HL-60/S4 (cell line): ENCODE results near the gene ENTPD7.
"Not testable (repeated sequence)": the region's sequence is repeated elsewhere in the genome, so short reads cannot be mapped to it uniquely, and the experiment has no call there.

Experiments used
- in situ Hi-C: fragments of 300-500 bp; cut with MboI; formaldehyde crosslinking; loops from 2 replicates; pipeline ENCODE4 v1.14.3; 2022; ENCODE audit warnings: low sequenced_read_pairs

ENTPD7 gene

GRCh38 chr10:99742254-99742653 lies 82.9 kb downstream of the ENTPD7 start:
- in situ Hi-C loops, result no loop called here

GRCh38 chr10:99742701-99743100 lies 83.4 kb downstream of the ENTPD7 start:
- in situ Hi-C loops, result no loop called here

GRCh38 chr10:99743841-99744240 lies 84.5 kb downstream of the ENTPD7 start:
- in situ Hi-C loops, result no loop called here

GRCh38 chr10:99746166-99746565 lies 86.9 kb downstream of the ENTPD7 start:
- in situ Hi-C loops, result not testable (repeated sequence)

- in situ Hi-C loops, result no loop called here
These were observed 89.6 kb downstream of the ENTPD7 start for GRCh38 chr10:99748823-99749451.

- in situ Hi-C loops, result no loop called here
These were observed 91.3 kb downstream of the ENTPD7 start for GRCh38 chr10:99750641-99751040.

GRCh38 chr10:99754670-99755069 lies 95.4 kb downstream of the ENTPD7 start:
- in situ Hi-C loops, result no loop called here
